Medulla oblongata (tissue), 1 donor: ENCODE data around the gene ANXA2.
A peak's percentile ranks its signal among the peaks of the same experiment; 100 is the strongest.
"Not testable (repeated sequence)": the region's sequence is repeated elsewhere in the genome, so short reads cannot be mapped to it uniquely, and the experiment has no call there.

Experiments
- DNase-seq: peaks from one replicate; pipeline ENCODE4 v3.0.0-alpha.2; 2015; ENCODE audit errors: extremely low spot score

The ANXA2 gene

GRCh38 chr15:60344461-60344860 is 53.3 kb downstream of the ANXA2 start:
- no peak for DNase-seq

- no peak for DNase-seq
Measured at GRCh38 chr15:60343221-60343970, 54.4 kb downstream of the ANXA2 start.

- DNase-seq: no peak
Measured at GRCh38 chr15:60340207-60340921, 57.4 kb downstream of the ANXA2 start.

- no peak for DNase-seq
Measured at GRCh38 chr15:60339236-60339635, 58.5 kb downstream of the ANXA2 start.

- no peak for DNase-seq
Measured at GRCh38 chr15:60338810-60339209, 59.0 kb downstream of the ANXA2 start.

- DNase-seq: no peak
Measured at GRCh38 chr15:60337076-60337475, 60.7 kb downstream of the ANXA2 start.

GRCh38 chr15:60335296-60335695 is 62.5 kb downstream of the ANXA2 start:
- DNase-seq: not testable (repeated sequence)

GRCh38 chr15:60328852-60329443 is 68.8 kb downstream of the ANXA2 start:
- DNase-seq: no peak

GRCh38 chr15:60326824-60327654 is 70.7 kb downstream of the ANXA2 start:
- peak; percentile 84 for DNase-seq

- DNase-seq: no peak
Measured at GRCh38 chr15:60326343-60326742, 71.4 kb downstream of the ANXA2 start.

GRCh38 chr15:60325905-60326304 is 71.9 kb downstream of the ANXA2 start:
- no peak for DNase-seq

GRCh38 chr15:60324706-60325438 is 72.9 kb downstream of the ANXA2 start:
- no peak for DNase-seq

GRCh38 chr15:60323322-60323721 is 74.5 kb downstream of the ANXA2 start:
- DNase-seq: no peak

GRCh38 chr15:60320365-60320764 is 77.4 kb downstream of the ANXA2 start:
- DNase-seq: no peak

- DNase-seq: no peak
Measured at GRCh38 chr15:60318216-60318867, 79.4 kb downstream of the ANXA2 start.

- DNase-seq: no peak
Measured at GRCh38 chr15:60316961-60317360, 80.8 kb downstream of the ANXA2 start.

GRCh38 chr15:60315878-60316277 is 81.9 kb downstream of the ANXA2 start:
- DNase-seq: no peak

GRCh38 chr15:60313906-60314305 is 83.9 kb downstream of the ANXA2 start:
- DNase-seq: no peak

- DNase-seq: no peak
Measured at GRCh38 chr15:60307034-60307433, 90.8 kb downstream of the ANXA2 start.

GRCh38 chr15:60301024-60301423 is 96.8 kb downstream of the ANXA2 start:
- no peak for DNase-seq
